Activated CD4-positive, alpha-beta memory T cell treated with anti-CD3 and anti-CD28 coated beads, Interleukin-2, amount 10 ng/mL, durations not matched to agents 7 days and 5 days (primary cell): Measurements from ENCODE around the gene CUL9. TPM values are rescaled to one million over a fixed set of nuclear protein-coding genes. Genes with fewer than 3 reads are reported as not detected.

Source experiments
- CTCF ChIA-PET: fragments of 350-600 bp; sonication (Branson Sonifier 250); formaldehyde crosslinking; loops from one replicate; lab custom pipeline; 2021; ENCODE audit warnings: antibody characterized with exemption, inconsistent platforms; lab: Charles Lee
- POLR2A ChIA-PET: fragments of 350-600 bp; sonication (Branson Sonifier 250); formaldehyde crosslinking; loops from one replicate; lab custom pipeline; 2021; ENCODE audit warnings: antibody characterized with exemption; lab: Charles Lee
- DNase-seq: peaks from one replicate; pipeline ENCODE4 v3.0.0-alpha.2; 2020
- H3K27ac Mint-ChIP-seq: one replicate; pipeline ENCODE4 v1.8.0; 2021; ENCODE audit warnings: mild to moderate bottlenecking, mixed read lengths
- H3K27me3 Mint-ChIP-seq: one replicate; pipeline ENCODE4 v1.8.0; 2021; ENCODE audit warnings: mixed read lengths
- H3K36me3 Mint-ChIP-seq: one replicate; pipeline ENCODE4 v1.8.0; 2021; ENCODE audit warnings: low read depth, mixed read lengths
- H3K4me1 Mint-ChIP-seq: one replicate; pipeline ENCODE4 v1.8.0; 2021; ENCODE audit warnings: mixed read lengths
- H3K4me3 Mint-ChIP-seq: one replicate; pipeline ENCODE4 v1.8.0; 2021; ENCODE audit warnings: mild to moderate bottlenecking, mixed read lengths
- H3K9me3 Mint-ChIP-seq: one replicate; pipeline ENCODE4 v1.8.0; 2021; ENCODE audit warnings: mixed read lengths
- total RNA-seq, 2 experiments: library from RNA; stranded (reverse); gene quantifications; one replicate each; pipeline ENCODE4 v1.2.3, GENCODE V29; 2021

Gene CUL9
- total RNA-seq, 2 experiments from 2014 or later = 45.0 to 45.9 TPM

- Mint-ChIP-seq H3K4me1 (no peaks in the 10 kb centered on the region), H3K9me3 (no peaks in the 10 kb centered on the region), H3K36me3 (peaks cover 18% of the 10 kb centered on the region), H3K27ac (no peak overlapping the region), H3K27me3 (no peaks in the 10 kb centered on the region), H3K4me3 (no peak overlapping the region)
- ChIA-PET CTCF (no interaction called here), POLR2A (no interaction called here)
- no peak for DNase-seq
These were observed 25.3 kb downstream of the CUL9 start for GRCh38 chr6:43207286-43207685.

DNA sequence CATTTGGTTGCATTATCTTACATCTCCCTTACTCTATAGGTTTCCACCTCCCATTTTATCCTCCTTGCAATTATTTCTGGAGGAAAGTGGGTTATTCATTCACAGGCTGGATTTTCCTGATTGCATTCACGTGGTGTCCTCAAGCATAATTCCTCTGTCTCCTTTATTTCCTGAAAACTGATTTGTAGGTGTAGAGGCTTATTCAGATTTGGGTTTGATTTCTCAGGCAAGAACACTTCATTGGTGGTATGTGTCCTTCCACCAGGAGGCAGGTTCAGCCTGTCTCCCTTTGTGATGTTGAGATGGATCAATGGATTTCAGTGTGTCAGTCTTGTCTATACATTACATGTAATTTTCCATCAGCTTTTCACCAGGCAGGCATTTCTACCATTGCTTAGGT lies 30.0 kb downstream of the CUL9 start:
- H3K27ac Mint-ChIP-seq = no peak overlapping the region
- peaks cover 13% of the 10 kb centered on the region for H3K36me3 Mint-ChIP-seq
- CTCF ChIA-PET = interaction anchor here (1.1 kb wide), 1 partner anchor 17 kb away, joined by 5 read pairs; the partner anchor contains the start of gene DNPH1
- no peak overlapping the region for H3K4me3 Mint-ChIP-seq
- H3K9me3 Mint-ChIP-seq = no peaks in the 10 kb centered on the region
- no peak for DNase-seq
- H3K4me1 Mint-ChIP-seq = no peaks in the 10 kb centered on the region
- no peaks in the 10 kb centered on the region for H3K27me3 Mint-ChIP-seq
- POLR2A ChIA-PET = interaction anchor here (1.2 kb wide), 1 partner anchor 10 kb away, joined by 3 read pairs; no protein-coding TSS in a partner anchor

GRCh38 chr6:43213431-43213830 lies 31.4 kb downstream of the CUL9 start:
- Mint-ChIP-seq H3K9me3 (no peaks in the 10 kb centered on the region), H3K4me1 (no peaks in the 10 kb centered on the region), H3K27ac (no peak overlapping the region), H3K4me3 (no peak overlapping the region), H3K27me3 (no peaks in the 10 kb centered on the region), H3K36me3 (peaks cover 10% of the 10 kb centered on the region)
- ChIA-PET CTCF (no interaction called here), POLR2A (interaction anchor here (1.2 kb wide), 1 partner anchor 12 kb away, joined by 3 read pairs; no protein-coding TSS in a partner anchor)
- no peak for DNase-seq

DNA sequence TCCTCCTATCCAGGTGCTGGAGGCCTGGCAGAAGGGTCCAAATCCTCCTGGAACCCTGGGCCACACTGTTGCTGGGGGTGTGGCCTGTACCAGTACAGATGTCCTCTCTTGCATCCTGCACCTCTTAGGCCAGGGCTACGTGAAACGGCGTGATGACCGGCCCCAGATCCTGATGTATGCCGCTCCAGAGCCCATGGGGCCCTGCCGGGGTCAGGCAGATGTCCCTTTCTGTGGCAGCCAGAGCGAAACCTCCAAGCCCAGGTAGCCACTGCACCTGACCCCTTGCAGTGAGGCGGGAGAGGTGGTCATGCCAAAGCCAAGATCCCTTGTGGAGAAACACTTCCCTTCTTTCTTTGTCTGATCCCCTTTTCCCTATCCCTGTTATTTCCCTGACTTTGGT lies 33.1 kb downstream of the CUL9 start:
- H3K27ac Mint-ChIP-seq = no peak overlapping the region
- ChIA-PET POLR2A (interaction anchor here (1.3 kb wide), 1 partner anchor 9 kb away, joined by 7 read pairs; no protein-coding TSS in a partner anchor), CTCF (no interaction called here)
- peaks cover 16% of the 10 kb centered on the region for H3K36me3 Mint-ChIP-seq
- DNase-seq = no peak
- no peaks in the 10 kb centered on the region for H3K27me3 Mint-ChIP-seq
- H3K4me3 Mint-ChIP-seq = no peak overlapping the region
- no peaks in the 10 kb centered on the region for H3K9me3 Mint-ChIP-seq
- no peaks in the 10 kb centered on the region for H3K4me1 Mint-ChIP-seq

GRCh38 chr6:43216200-43216599 lies 34.2 kb downstream of the CUL9 start:
- no peaks in the 10 kb centered on the region for H3K9me3 Mint-ChIP-seq
- DNase-seq = no peak
- no peak overlapping the region for H3K27ac Mint-ChIP-seq
- peaks cover 20% of the 10 kb centered on the region for H3K36me3 Mint-ChIP-seq
- no peaks in the 10 kb centered on the region for H3K4me1 Mint-ChIP-seq
- ChIA-PET POLR2A (interaction anchor here (1.1 to 1.3 kb wide), 2 partner anchors 8 to 31 kb away, joined by 3 to 7 read pairs; no protein-coding TSS in a partner anchor), CTCF (interaction anchor here (0.7 kb wide), 1 partner anchor 13 kb away, joined by 3 read pairs; the partner anchor contains the start of gene DNPH1)
- no peaks in the 10 kb centered on the region for H3K27me3 Mint-ChIP-seq
- no peak overlapping the region for H3K4me3 Mint-ChIP-seq

- Mint-ChIP-seq H3K27me3 (no peaks in the 10 kb centered on the region), H3K36me3 (peaks cover 20% of the 10 kb centered on the region), H3K4me3 (no peak overlapping the region), H3K27ac (no peak overlapping the region), H3K9me3 (no peaks in the 10 kb centered on the region), H3K4me1 (no peaks in the 10 kb centered on the region)
- ChIA-PET POLR2A (no interaction called here), CTCF (interaction anchor here (1.0 kb wide), 1 partner anchor 12 kb away, joined by 4 read pairs; the partner anchor contains the start of gene DNPH1)
- no peak for DNase-seq
These were observed 35.4 kb downstream of the CUL9 start for GRCh38 chr6:43217351-43217750.

- CTCF ChIA-PET = interaction anchor here (1.1 to 1.5 kb wide), 2 partner anchors 10 kb away, joined by 3 to 4 read pairs; partner anchors contain the start of gene DNPH1
- H3K27ac Mint-ChIP-seq = no peak overlapping the region
- POLR2A ChIA-PET = no interaction called here
These were observed 37.1 kb downstream of the CUL9 start for GRCh38 chr6:43219119-43219518.

DNA sequence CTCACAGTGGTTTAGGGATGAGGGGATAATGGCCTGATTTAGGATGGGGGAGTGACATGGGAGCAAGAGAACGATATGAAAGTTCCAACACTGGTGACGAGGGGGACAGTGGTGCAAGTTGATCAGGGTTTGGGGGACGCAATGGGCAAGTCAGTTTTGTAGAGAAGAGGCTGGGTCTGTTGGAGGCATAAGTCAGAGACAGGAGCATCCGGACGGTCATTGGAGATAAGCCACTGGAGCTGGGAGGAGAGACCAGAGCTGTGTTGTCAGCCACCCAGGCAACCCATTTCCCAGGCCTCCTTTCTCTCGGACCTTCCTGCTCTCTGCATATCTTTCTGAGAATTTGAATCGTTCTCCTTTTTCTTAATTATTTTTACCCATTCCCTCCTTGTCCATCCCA lies 37.8 kb downstream of the CUL9 start:
- Mint-ChIP-seq H3K4me1 (peaks cover 17% of the 10 kb centered on the region), H3K27ac (no peak overlapping the region), H3K9me3 (no peaks in the 10 kb centered on the region), H3K4me3 (no peak overlapping the region), H3K36me3 (peaks cover 36% of the 10 kb centered on the region), H3K27me3 (no peaks in the 10 kb centered on the region)
- DNase-seq = no peak
- POLR2A ChIA-PET = interaction anchor here (0.7 kb wide), 1 partner anchor 23 kb away, joined by 3 read pairs; no protein-coding TSS in a partner anchor
- CTCF ChIA-PET = interaction anchor here (1.1 to 1.8 kb wide), 2 partner anchors 9 to 10 kb away, joined by 3 to 11 read pairs; partner anchors contain the start of gene DNPH1

More at GRCh38 chr6:43219119-43219518, 37.1 kb downstream of the CUL9 start:
- Mint-ChIP-seq H3K36me3 (peaks cover 31% of the 10 kb centered on the region), H3K4me1 (peaks cover 10% of the 10 kb centered on the region), H3K4me3 (no peak overlapping the region), H3K27me3 (no peaks in the 10 kb centered on the region), H3K9me3 (no peaks in the 10 kb centered on the region)
- DNase-seq = no peak

DNA sequence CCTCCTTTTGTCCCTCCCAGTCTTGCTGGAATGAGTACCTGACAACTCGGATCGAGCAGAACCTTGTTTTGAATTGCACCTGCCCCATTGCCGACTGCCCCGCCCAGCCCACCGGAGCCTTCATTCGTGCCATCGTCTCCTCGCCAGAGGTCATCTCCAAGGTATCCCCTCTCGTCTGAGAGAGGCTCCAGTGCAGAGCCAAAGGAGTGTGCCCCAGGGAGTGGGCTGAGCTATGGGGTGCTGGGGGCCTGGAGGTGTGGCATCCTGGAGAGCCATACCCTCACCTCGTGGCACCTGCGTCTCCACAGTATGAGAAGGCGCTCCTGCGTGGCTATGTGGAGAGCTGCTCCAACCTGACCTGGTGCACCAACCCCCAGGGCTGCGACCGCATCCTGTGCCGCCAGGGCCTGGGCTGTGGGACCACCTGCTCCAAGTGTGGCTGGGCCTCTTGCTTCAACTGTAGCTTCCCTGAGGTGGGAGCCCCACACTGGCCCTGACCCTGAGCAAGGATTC lies 38.5 kb downstream of the CUL9 start:
- no peak for DNase-seq
- H3K4me1 Mint-ChIP-seq = peaks cover 21% of the 10 kb centered on the region
- H3K9me3 Mint-ChIP-seq = no peaks in the 10 kb centered on the region
- H3K27ac Mint-ChIP-seq = no peak overlapping the region
- POLR2A ChIA-PET = interaction anchor here (0.7 to 0.8 kb wide), 2 partner anchors 24 to 32 kb away, joined by 3 read pairs; no protein-coding TSS in a partner anchor
- H3K27me3 Mint-ChIP-seq = no peaks in the 10 kb centered on the region
- CTCF ChIA-PET = interaction anchor here (0.5 to 1.8 kb wide), 2 partner anchors 9 to 236 kb away, joined by 4 to 11 read pairs; partner anchors contain the start of gene DNPH1
- H3K4me3 Mint-ChIP-seq = no peak overlapping the region
- peaks cover 34% of the 10 kb centered on the region for H3K36me3 Mint-ChIP-seq

GRCh38 chr6:43221046-43221972 lies 39.3 kb downstream of the CUL9 start:
- no peak for DNase-seq
- no peak overlapping the region for H3K27ac Mint-ChIP-seq
- peaks cover 29% of the 10 kb centered on the region for H3K4me1 Mint-ChIP-seq
- POLR2A ChIA-PET = interaction anchor here (0.8 kb wide), 1 partner anchor 32 kb away, joined by 3 read pairs; no protein-coding TSS in a partner anchor
- CTCF ChIA-PET = interaction anchor here (1.8 kb wide), 1 partner anchor 8 kb away, joined by 11 read pairs; the partner anchor contains the start of gene DNPH1
- no peak overlapping the region for H3K4me3 Mint-ChIP-seq
- no peaks in the 10 kb centered on the region for H3K27me3 Mint-ChIP-seq
- H3K36me3 Mint-ChIP-seq = peaks cover 35% of the 10 kb centered on the region
- no peaks in the 10 kb centered on the region for H3K9me3 Mint-ChIP-seq

DNA sequence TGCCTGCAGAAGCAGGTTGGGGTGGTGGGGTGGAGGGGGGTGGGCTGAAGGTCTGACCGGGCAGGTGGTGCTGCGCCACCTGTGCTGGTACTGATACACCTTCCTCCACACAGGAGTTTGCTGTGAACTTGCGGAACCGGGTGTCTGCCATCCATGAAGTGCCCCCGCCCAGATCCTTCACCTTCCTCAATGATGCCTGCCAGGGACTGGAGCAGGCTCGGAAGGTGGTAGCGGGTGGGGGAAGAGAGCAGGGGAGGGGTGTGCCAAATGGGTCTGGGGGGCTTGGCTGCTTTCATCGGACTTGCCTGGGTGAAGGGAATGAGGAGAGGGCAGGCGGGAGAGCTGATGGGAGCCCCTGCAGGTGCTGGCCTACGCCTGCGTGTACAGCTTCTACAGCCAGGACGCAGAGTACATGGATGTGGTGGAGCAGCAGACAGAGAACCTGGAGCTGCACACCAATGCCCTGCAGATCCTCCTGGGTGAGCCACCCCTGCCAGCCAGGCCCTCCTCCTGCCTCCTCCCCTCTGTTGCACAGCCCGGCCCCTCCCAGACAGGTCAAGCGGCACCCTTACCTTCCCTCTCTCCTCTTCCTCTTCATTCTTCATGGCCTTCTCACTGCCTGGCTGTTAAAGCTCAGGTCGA lies 40.5 kb downstream of the CUL9 start:
- ChIA-PET POLR2A (interaction anchor here (3.0 kb wide), 1 partner anchor 49 kb away, joined by 21 read pairs; the partner anchor contains the start of gene SRF), CTCF (no interaction called here)
- peaks cover 39% of the 10 kb centered on the region for H3K36me3 Mint-ChIP-seq
- H3K27me3 Mint-ChIP-seq = no peaks in the 10 kb centered on the region
- H3K4me3 Mint-ChIP-seq = no peak overlapping the region
- no peak for DNase-seq
- H3K27ac Mint-ChIP-seq = peak overlapping the region; percentile 67
- H3K9me3 Mint-ChIP-seq = no peaks in the 10 kb centered on the region
- peaks cover 35% of the 10 kb centered on the region for H3K4me1 Mint-ChIP-seq

DNA sequence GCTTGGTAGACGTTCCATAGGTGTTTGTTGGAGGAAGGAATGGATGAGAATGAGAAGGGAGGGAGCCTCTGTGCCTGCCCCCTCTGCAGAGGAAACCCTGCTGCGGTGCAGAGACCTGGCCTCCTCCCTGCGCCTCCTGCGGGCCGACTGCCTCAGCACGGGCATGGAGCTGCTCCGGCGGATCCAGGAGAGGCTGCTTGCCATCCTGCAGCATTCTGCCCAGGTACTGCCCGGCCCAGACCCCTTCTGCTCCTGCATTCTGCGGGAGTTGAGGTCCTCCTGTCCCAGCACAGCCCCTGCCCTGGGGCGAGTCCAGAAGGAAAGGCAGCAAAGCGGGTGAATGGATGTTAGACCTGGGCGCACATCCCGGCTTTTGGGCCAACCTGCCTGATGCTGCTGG lies 41.2 kb downstream of the CUL9 start:
- no peaks in the 10 kb centered on the region for H3K9me3 Mint-ChIP-seq
- H3K27me3 Mint-ChIP-seq = no peaks in the 10 kb centered on the region
- ChIA-PET POLR2A (interaction anchor here (1.7 to 3.0 kb wide), 2 partner anchors 18 to 50 kb away, joined by 4 to 21 read pairs; partner anchors contain the start of gene SRF), CTCF (no interaction called here)
- H3K27ac Mint-ChIP-seq = peak overlapping the region; percentile 67
- peaks cover 39% of the 10 kb centered on the region for H3K36me3 Mint-ChIP-seq
- H3K4me3 Mint-ChIP-seq = no peak overlapping the region
- DNase-seq = no peak
- peaks cover 41% of the 10 kb centered on the region for H3K4me1 Mint-ChIP-seq
